HFFc6 (cell line): ENCODE data around the gene CDH9. TPM values are rescaled to one million over a fixed set of nuclear protein-coding genes. Genes with fewer than 3 reads are reported as not detected.

Source experiments
- DNase-seq: peaks from one replicate; pipeline ENCODE4 v3.0.0-alpha.2; 2018
- H3K27ac Mint-ChIP-seq: 2 replicates; pipeline ENCODE4 v1.8.0; 2020; ENCODE audit warnings: mild to moderate bottlenecking, mixed read lengths
- H3K27me3 Mint-ChIP-seq: 2 replicates; pipeline ENCODE4 v1.8.0; 2021; ENCODE audit warnings: mild to moderate bottlenecking, moderate library complexity, mixed read lengths; ENCODE audit not compliant: insufficient read depth
- H3K36me3 Mint-ChIP-seq: 2 replicates; pipeline ENCODE4 v1.8.0; 2021; ENCODE audit warnings: low read depth, mixed read lengths
- H3K4me1 Mint-ChIP-seq: 2 replicates; pipeline ENCODE4 v1.8.0; 2020; ENCODE audit warnings: low read depth, mixed read lengths
- H3K4me3 Mint-ChIP-seq: 2 replicates; pipeline ENCODE4 v1.8.0; 2020; ENCODE audit warnings: mild to moderate bottlenecking, moderate library complexity, mixed read lengths
- H3K9me3 Mint-ChIP-seq: 2 replicates; pipeline ENCODE4 v1.8.0; 2020; ENCODE audit warnings: mild to moderate bottlenecking, mixed read lengths
- total RNA-seq, 6 experiments: library from RNA; stranded (reverse); fragmentation: NEBNext Ultra II Directional; extraction: Animal tissue kit (Norgen Biotek cat#: 25700); gene quantifications; 2 replicates in 1 of 6; 3 replicates in 5 of 6; pipeline ENCODE4 v1.2.3, GENCODE V29; 2021
- TF ChIP-seq, protein P1 (sequence below): fragments of 200-600 bp; sonication (generic); IDR thresholded peaks from 2 replicates; pipeline ENCODE4 v1.5.0; 2021; ENCODE audit warnings: antibody characterized with exemption, mild to moderate bottlenecking

The CDH9 gene
- total RNA-seq, 6 experiments from 2014 or later, result not detected

DNA sequence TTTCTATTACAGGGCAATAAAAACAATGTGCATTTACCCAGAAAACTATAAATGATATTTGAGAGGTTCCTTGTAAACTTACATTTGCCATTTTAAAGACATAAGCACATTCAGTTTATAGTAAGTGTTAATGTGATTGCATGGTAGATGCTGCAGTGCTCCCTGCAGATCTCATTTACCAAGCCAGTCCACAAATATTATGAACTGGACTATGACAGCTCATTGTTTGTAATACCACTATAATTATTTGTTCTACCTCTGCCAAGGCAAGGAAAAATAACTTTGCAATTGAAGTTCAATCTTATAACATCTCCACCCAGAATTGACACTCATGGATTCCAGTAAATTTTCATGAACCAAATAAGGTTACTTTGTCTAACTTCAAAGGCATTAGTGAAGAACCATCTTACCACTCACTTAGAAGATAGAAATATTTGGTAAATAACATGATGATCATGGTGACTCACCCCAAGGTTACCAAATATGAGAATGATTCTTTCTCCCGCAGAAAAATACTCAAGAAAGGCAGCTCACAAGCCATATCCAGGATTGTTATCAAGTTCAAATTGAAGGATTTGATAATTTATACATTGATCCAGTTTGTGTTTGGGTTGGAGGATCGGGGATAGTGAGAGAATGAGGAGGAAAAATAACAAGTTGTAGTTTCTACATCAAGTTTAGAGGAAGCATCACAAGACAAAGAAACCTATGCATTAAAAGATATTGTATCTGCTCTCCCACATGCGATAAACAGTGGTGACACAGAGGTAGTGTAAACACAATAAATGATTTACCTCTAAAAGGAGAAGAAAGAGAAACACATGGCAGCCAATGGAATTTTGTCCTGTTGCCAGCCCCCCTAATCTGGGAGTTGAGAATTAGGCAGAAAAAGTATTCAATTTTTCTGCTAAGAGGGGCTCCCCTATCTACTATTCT, 29.5 kb downstream of the CDH9 start:
- DNase-seq, result no peak
- Mint-ChIP-seq H3K27ac (no peak overlapping the region), H3K4me3 (no peak overlapping the region), H3K9me3 (no peaks in the 10 kb centered on the region; the same call in 1 of the 2 replicates), H3K27me3 (no peaks in the 10 kb centered on the region), H3K36me3 (no peaks in the 10 kb centered on the region), H3K4me1 (no peaks in the 10 kb centered on the region)
- TF ChIP-seq, protein P1, sequence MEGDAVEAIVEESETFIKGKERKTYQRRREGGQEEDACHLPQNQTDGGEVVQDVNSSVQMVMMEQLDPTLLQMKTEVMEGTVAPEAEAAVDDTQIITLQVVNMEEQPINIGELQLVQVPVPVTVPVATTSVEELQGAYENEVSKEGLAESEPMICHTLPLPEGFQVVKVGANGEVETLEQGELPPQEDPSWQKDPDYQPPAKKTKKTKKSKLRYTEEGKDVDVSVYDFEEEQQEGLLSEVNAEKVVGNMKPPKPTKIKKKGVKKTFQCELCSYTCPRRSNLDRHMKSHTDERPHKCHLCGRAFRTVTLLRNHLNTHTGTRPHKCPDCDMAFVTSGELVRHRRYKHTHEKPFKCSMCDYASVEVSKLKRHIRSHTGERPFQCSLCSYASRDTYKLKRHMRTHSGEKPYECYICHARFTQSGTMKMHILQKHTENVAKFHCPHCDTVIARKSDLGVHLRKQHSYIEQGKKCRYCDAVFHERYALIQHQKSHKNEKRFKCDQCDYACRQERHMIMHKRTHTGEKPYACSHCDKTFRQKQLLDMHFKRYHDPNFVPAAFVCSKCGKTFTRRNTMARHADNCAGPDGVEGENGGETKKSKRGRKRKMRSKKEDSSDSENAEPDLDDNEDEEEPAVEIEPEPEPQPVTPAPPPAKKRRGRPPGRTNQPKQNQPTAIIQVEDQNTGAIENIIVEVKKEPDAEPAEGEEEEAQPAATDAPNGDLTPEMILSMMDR, result no peak

DNA sequence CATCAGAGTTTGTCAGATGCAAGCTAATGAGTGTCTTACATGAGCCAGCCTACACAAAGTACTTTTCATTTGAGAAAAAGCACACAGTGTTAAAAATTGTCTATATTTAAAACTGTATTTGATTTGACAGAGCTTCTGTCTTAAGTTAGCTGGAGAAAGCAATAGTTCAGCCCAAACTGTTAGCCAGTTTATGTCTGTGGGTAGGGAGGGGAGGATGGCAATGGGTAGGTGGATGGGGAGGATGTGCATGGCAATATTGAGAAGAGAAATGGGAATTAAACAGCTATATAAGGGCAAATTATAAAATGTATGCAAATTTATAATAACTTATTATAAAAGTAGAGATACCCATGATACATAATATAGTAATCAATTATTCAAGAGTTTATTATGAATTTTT, 31.3 kb downstream of the CDH9 start:
- no peak for DNase-seq
- no peaks in the 10 kb centered on the region; the same call in 1 of the 2 replicates for H3K9me3 Mint-ChIP-seq
- TF ChIP-seq, protein P1, result no peak
- H3K27ac Mint-ChIP-seq, result no peak overlapping the region
- no peaks in the 10 kb centered on the region for H3K4me1 Mint-ChIP-seq
- H3K4me3 Mint-ChIP-seq, result no peak overlapping the region
- no peaks in the 10 kb centered on the region for H3K27me3 Mint-ChIP-seq
- no peaks in the 10 kb centered on the region for H3K36me3 Mint-ChIP-seq

DNA sequence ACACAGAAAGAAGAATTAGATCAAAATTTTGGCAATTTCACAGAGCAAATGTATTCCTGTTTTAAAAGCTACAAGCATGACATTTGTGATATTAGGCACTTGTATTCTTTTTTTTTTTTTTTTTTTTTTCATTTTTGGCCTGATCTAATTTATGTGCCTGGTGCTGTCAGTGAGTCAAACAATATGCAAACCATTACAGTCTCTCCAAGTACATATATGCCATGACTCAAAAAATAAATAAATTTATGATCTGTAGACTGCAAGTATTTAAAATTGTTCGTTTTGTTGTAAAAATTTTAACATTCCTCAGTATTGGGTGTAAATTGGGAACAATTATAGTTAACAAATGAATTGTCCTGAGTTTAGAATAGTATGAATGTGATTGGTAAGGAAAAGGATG, 51.4 kb downstream of the CDH9 start:
- Mint-ChIP-seq H3K27ac (no peak overlapping the region), H3K9me3 (no peaks in the 10 kb centered on the region; the same call in 1 of the 2 replicates), H3K36me3 (no peaks in the 10 kb centered on the region), H3K4me1 (no peaks in the 10 kb centered on the region), H3K27me3 (no peaks in the 10 kb centered on the region), H3K4me3 (no peak overlapping the region)
- TF ChIP-seq, protein P1, result no peak
- no peak for DNase-seq

DNA sequence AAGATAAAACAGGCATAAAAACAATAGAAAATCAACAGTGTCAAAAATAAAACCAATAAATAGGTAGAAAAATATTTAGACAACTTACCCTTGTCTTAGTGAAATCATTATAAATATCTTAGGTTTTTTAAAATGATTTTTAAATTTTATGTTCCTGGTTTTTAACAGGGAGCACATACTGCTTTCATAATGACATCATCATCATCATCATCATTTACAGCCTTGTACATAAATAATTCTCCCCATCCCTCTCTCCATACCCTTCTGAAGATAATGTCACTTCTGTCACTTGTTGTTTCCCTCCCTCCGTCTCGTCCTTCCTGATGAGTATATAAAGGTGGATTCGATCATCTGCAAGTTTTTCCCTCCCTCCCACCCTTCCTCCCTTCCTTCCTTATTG, 56.6 kb downstream of the CDH9 start:
- Mint-ChIP-seq H3K27me3 (no peaks in the 10 kb centered on the region), H3K36me3 (no peaks in the 10 kb centered on the region), H3K9me3 (no peaks in the 10 kb centered on the region), H3K27ac (no peak overlapping the region), H3K4me3 (no peak overlapping the region), H3K4me1 (no peaks in the 10 kb centered on the region)
- TF ChIP-seq, protein P1, result no peak
- no peak for DNase-seq

DNA sequence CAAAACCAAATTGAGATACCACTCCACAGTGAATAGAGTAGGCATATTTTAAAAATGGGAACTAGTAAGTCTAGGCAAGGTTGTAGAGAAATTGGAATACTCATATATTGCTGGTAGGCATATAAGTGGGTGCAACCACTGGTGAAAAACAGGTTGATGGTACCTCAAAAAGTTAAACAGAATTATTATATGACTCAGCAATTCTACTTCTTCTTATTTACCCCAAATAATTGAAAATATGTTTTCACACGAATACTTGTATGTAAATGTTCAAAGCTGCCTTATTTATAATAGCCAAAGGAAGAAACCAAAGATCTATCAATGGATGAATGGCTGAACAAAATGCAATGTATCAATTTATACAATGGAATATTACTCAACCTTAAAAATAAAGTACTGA, 79.1 kb downstream of the CDH9 start:
- Mint-ChIP-seq H3K4me3 (no peak overlapping the region), H3K9me3 (peaks cover 13% of the 10 kb centered on the region), H3K36me3 (no peaks in the 10 kb centered on the region), H3K27ac (no peak overlapping the region), H3K27me3 (no peaks in the 10 kb centered on the region), H3K4me1 (no peaks in the 10 kb centered on the region)
- DNase-seq, result no peak
- TF ChIP-seq, protein P1, result no peak
